Stomach (tissue), 4 donors: Measurements from ENCODE around the gene CDIP1.

Experiments
- CTCF ChIP-seq, 7 experiments: fragments of 450-650 bp in 4 of 7; fragments of 200-600 bp in 3 of 7; sonication (generic) in 3 of 7; IDR thresholded peaks; one replicate each; pipeline ENCODE4 v1.5.1; 2016 to 2019; ENCODE audit warnings: antibody characterized with exemption in 7 of 7, control low read depth in 2 of 7, mild to moderate bottlenecking in 1 of 7
- POLR2A ChIP-seq, 4 donors: fragments of 450-650 bp; IDR thresholded peaks; one replicate each; pipeline ENCODE4 v1.6.1; 2016; ENCODE audit warnings: antibody characterized with exemption in 4 of 4, control low read depth in 2 of 4, mild to moderate bottlenecking in 1 of 4, moderate library complexity in 1 of 4

DNA sequence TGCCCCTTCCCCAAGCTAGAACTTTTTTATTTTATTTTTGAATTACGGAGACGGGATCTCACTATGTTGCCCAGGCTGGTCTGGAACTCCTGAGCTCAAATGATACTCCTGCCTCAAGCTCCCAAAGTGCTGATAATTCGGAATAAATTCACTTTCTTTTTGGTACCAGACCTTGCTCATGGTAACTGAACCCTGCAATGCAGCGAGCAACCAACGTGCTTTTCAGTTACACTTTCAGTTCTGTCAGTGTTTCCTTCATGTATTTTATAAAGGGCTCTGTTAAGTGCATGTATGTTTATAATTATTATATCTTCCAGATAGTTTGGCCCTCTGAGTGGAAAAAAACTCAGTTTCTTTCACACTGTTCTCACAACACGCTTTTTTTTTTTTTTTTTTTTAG, 31.5 kb upstream of the CDIP1 start:
- TF ChIP-seq CTCF (IDR thresholded peaks at IDR 0.05) (no peak), POLR2A (IDR thresholded peaks at IDR 0.05) (no peak)
